Measurements from ENCODE around the gene CEND1.
A peak's percentile ranks its signal among the peaks of the same experiment; 100 is the strongest.

The CEND1 gene

DNA sequence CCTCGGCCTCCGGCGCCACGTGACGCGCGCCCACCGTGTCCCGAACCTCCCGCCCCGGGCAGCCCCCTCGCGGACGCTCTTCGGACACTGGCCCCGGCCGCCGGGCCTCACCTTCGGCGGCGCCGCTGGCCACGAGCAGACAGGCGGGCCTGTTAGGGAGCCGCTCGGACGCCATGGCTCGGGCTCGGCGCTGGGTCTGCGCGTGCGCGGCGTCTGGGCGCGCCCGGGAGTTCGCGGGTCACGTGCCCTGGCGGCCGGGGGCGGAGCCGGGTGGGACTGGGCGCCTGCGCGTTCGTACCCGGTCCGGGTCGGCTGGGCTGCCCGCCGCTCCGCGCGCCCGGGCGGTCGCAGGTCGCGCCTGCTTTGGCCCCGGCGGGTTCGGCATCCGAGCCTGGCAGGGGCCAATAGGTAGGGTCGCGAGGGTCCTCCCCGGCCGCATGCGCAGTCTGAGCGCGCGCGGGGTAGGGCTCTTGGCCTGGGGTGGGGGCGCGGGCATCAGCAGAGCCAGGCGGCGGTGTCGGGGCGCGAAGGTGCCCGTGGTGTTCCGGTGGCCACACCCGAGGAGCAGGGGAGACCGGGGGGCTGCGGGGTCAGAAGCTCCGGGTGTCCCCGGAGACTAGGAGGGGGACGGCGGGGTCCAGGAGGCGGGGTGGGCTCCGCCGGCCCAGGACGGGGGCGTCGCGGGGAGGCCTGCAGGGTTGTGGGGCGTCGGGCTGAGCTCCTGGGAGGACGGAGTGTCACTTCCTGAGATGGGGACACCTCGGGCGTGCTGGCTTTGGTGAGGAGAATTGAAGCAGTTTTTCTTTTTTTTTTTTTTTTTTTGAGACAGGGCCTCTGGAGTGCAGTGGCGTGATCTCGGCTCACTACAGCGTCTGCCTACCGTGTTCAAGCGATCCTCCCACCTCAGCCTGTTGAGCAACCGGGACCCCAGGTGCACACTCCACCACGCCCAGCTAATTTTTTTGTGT is 12.3 kb downstream of the CEND1 start, which contains the start of gene GATD1:
Gene GATD1 (minus strand): TSS at position 200 of the 968 bp plus-strand sequence. CDS start 25 bp downstream, at position 175.
- peak; percentile 85 for DNase-seq

DNA sequence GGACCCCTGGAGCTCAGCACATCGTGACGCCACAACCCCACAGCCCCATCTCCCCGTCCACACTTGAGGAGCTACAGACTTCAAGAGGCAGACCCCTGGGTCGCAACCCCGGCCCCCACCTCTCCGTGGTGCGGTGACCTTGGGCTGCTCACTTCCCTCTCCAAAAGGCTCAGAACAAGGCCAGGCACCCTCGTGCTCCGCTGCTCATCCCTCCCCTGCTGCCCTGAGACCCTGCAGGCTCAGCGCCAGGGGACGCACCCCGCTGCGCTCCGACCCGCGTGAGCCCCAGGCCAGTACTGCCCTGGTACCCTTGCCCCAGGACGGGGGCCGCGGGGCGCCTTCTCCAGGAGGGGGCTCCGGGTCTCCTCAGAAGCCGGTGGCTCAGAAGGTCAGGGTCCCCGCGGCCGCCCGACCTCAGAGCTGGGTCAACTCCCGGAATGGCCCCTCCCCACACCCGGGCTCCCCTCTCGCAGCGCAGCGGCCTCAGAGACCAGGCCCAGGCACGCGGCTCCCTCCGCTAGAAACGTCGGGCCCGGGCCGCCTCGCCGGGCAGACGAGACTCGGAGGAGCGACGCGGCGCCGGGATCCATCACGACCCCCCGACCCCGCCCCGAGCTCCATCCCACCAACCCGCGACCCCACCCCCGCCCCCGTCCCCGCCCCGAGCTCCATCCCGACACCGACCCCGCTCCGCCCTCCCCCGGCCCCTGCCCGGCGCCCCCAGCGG is 13.2 kb downstream of the CEND1 start:
- DNase-seq: peak; percentile 32

DNA sequence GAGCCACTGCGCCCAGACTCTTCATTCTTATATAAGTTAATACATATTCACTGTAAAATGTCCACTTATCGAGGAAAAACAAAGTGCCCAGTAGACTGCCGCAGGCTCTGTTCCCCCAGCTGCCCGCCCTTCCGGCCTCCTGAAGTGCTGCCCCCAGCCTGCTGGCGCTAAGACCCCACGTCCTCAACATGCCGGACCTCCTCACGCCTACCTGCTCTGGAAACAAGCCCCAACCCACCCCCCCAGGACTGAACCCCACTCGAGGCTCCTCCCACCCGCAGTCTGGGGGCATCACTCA is 13.7 kb downstream of the CEND1 start:
- no peak for DNase-seq

DNA sequence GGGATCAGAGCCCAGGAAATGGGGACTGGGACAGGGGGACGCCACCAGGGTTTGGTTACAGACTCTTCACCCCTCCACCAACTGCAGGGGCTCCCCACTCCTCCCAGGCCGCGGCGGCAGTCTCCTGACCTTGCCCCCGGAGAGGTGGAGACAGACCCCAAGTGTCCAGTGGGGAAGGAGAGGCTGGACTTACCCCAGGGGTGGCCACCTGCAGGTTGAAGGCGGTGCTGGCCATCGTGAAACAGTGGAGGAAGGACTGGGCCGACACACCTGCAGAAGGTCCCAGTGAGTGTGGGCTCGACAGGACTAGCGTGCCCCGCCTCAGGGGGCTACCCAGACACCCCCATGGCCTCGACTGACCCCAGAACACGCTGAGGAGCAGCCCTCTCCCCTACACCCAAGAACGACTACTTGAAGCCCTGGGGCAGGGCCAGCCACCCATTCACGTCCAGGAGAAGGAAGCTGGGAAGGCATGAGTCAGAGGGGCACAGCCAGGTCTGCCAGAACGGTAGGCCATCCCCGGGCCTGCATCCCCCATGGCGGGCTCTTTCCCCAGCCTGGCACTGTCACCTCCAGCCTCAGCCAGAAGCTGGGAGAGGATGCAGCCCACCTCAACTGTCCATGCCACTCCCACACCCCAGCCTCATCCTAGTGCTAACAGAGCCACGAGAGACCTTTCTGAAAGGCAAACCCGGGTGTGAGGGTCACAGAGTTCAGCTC is 14.9 kb downstream of the CEND1 start:
- no peak for DNase-seq

DNA sequence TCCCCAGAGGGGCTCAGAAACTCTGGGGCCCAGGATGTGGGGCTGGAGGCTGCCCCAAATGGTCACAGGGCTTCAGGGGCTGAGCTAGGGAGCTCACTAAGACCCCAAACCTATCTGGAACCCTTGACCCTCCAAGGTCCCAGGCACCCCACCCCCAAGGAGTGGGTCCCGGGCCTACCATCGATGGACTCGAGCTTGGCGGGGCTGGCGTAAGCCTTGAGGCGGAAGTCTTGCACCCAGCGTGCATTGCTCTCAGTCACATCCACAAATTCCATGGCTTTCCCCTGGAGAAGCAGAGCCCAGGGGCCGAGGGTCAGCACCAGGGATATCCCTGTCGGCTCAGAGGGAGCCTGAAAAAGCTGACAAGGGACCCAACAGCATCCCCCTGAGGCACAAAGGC is 16.1 kb downstream of the CEND1 start:
- DNase-seq: no peak

DNA sequence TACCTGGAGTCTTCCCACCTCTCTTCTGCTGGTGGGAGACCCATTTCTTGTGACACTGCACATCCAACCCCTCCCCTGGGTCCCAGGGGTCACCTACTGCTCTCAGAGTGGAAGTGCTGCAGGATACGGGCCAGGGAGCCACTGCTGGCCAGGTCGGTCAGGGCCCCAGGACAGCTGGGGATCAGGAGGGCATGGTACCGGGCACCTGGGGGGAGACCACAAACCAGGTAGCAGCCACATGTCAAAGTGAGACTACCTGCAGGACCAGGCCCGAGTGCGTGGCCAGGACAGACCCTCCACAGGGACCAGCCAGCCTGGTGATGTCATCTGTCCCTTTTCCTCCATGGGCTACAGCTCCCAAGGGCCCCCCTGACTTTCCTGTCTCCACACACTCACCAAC is 16.5 kb downstream of the CEND1 start:
- DNase-seq: no peak

DNA sequence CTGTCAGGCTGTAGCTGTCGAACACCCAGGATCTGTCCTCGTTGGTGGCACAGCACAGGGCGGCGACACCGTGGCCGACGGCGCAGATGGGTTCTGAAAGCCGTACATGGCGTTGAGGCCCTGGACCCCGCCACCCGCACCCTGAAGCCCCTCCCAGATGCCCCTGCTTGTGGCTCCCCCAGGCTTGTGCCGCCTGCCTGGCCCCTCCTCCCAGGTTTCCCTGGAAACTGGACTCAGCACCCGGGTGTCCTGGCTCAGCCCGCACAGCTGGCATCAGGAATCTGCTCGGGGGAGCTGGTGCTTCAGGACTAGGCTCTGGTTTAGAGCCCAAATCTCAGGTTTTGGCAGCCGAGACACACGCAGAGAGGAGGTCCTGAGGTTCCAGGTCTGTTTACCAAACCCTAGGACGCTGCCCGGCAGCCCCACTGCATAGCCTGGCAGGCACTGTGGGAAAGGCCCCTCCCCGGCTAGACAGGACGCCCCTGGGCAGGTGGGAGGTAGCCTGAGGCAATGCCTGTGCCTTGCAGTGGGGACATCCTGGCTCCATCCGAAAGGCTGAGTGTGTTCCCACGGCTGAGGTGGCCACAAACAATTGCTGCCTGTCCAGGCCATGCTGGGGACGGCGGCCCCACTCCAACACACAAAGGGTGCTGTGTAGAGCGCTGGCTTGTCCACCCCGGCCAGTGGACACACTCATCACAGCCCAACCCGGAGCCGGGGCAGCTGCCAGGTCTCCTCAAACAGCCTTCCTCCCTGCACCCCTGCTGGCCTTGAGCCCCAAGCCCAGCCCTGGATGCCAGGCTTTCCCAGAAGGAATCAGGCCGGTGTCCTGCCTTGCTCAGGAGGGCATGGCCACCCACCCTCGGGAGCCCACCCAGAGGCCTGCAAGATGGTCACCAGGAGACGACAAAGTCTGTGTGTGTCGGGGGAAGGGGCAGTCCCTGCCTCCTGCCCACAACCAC is 17.2 kb downstream of the CEND1 start:
- DNase-seq: no peak

DNA sequence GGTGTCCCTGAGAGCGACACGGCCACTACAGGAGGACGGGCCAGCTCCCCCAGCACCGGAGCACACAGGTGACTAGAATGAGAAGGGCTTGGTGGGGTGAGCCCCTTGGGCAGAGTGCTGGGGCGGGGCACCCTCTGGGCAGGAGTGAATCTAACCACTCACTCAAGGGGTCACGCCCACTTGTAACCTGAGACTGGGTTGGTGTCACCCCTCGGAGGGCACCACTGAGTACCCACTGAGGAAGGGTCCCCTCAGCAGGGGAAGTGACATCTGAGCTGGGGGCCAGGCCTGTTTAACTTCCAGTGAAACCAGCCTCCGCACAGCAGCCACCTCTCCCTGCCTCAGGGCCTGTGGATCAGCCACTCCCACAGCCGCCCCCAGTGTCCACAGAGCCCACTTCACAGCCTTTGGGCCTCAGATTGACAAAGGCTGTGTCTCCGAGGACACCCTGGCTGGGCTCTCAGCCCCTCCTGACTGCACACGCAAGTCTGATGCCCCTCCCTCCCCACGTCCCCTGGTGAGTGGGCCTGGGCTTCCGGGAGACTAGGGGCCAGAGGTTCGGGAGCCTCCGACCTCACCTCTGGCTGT is 18.2 kb downstream of the CEND1 start:
- DNase-seq: no peak

DNA sequence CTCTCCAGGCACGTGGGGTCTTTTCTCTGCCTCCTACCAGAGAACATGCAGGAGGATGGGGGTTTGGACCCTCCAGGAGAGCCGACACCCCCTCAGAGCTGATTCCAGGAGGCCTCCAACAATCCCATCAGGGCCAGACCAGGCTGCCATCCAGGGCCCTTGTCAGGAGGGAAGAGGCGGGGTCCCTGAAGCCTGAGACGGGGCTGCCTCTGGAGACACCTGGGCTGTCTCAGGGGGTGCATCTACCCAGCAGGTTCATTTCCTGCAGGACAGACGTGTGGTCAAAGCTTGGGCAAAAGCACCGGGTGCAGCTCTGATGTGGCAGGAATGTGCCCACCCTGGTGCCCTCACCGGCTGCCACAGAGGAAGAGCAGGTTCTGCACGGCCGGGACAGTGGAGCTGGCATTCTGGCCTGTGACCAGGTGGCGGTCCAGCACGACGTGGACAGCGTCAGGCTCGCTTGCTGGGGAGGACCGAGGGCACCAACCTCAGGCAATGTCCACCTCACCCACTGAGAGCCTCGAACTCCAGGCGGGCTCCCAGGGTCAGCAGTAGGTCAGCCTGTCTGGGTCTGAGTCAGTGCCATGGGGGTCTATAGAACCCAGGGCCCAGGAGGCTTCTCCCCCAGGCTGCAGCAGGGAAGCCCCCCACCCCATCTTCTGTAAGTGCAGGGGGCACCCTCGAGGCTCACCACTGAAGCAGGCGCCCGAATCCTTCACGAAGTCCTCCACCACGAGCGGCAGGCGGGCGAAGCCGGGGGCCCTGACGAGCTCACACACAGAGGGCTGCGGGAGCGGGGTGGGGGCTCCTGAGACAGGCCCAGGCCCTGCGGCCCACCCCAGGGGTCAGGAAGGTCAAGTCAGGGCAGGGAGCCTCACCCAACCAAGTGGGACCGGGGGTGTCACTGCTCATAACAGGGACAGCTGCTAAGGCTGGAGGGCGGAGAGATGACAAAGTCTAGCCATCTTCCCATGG is 19.0 kb downstream of the CEND1 start:
- no peak for DNase-seq

DNA sequence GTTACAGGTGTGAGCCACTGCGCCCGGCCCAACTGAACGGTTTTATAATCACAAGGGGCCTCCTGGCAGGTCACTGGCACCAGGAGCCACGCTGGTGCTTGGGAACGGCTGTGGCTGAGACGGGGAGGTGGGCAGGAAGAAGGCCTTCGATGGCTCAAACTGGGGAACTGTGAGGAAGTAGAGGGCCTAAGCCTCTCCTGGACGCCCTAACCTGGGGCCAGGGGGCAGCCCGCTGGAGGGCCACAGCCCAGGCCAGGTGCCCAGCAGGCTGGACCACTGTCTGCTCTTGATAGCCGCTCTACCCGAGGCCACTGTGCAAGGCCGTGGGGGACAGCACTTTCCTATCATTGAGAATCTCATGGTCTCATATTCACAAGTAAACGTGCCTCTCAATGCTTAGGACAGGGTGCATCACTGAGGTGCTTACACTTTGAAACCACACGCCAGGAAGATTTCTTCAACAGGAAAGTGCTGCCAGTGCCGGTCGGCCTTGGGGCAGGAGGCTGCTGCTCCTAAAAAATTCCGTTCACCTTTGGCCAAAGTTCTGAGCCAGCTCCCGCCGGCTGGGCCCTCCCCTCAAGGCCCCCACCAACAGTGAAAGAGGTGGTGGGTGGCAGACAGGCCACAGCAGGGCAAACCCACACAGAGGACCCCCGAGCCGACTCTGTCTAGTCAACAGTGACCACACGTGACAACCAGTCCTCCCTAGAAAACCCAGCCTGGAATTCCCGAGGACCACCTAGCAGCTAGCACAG is 19.8 kb downstream of the CEND1 start:
- DNase-seq: no peak

DNA sequence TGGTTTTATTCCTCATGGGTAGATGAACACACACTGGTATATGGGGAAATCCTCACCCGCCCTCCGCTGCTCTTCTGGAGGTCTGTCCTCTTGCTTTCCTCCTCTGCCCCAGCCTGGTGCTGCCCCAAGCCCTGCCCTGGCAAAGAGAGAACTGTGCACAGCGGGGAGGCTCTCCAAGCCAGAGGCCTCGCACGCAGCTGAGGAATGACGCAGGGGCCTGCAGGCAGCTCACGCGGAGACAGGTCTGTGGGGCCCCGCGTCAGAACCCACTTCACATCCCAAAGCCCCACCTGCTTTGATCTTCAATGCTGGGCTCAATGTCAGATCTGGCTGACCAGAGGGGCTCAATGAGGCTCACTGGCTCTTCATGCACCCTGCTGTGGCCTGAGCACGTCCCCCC is 22.7 kb downstream of the CEND1 start:
- no peak for DNase-seq

DNA sequence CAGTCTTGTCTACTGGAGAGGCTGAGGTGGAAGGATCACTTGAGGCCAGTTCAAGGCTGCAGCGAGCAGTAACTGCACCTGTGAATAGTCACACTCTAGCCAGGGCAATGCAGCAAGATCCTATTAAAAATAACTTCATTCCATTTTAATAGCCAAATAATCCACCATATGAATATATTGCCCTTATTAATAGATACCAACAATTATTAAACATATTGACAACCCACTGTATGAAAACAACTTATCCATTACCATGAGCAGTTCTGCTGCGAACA is 23.0 kb downstream of the CEND1 start:
- DNase-seq: no peak

DNA sequence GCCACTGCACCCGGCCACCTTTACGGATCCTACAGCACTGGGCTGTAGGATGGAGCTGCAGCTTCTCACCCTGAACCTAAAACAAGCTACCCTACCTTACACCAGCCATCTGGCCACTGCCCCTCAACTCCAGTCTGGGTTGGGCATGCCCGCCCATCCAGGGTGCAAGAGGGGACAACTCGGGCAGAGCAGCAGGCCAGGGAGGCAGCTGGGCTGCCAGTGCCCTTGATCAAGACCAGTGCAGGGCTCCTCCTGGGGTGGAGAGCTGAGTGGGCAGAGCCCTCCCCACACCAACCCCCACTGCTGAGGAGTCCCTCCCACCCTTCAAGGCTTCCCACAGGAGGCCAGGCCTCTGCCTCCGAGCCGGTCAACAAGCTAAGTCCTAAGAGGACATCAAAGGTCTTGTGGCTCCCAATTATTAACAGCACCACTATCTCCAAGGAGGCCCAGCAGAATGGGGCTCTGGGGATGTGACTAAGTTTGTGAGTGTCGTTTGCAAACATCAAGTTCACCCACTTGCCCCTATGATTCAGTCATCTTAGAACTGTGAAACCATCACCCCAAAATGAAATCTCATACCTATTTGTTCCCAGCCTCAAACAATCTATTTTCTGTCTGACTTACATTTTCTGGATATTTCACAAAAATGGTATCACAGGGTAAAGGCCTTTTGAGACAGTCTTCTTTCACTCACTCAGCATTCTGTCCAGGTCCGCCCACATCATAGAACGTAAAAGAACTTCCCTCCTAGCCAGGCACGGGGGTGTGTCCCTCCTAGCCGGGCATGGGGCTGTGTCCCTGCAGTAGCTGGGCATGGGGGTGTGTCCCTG is 23.6 kb downstream of the CEND1 start:
- no peak for DNase-seq

DNA sequence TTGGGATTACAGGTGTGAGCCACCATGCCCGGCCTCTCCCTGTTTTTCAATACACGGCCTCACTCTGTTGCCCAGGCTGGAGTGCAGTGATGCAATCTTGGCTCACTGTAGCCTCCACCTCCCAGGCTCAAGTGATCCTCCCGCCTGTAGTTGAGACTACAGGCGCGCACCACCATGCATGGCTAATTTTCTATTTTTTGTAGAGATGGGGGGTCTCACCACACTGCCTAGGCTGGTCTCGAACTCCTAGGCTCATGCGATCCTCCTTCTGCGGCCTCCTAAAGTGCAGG is 24.1 kb downstream of the CEND1 start:
- no peak for DNase-seq

DNA sequence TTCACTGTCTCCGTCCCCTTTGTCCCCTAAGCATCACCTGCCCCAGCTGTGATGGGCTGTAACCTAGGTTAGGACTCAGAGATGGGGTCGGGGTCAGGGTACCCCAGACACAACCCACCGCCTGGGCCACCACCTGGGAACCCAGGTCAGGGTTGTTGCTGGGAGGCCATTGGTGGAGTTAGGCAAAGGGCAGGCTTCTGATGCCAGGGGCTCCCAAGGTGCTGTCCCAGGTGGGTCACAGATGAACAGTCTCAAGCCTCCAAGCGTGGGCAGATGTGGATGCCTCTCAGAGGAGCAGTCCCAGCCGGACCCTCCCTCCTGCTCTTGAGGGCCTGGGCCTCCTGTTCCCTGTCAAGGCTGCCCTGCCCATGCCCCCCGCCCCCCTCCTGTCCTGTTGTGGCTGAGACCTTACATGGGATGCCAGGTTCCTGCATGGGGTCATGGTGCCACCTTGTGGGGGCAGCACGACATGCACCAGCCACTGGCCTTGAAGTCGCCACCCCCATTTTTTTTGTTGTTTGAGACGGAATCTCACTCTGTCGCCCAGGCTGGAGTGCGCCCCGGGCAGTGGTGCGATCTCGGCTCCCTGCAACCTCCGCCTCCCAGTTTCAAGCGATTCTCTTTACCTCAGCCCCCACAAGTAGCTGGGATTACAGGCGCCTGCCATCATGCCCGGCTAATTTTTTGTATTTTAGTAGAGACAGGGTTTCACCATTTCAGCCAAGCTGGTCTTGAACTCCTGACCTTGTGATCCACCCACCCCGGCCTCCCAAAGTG is 24.7 kb downstream of the CEND1 start:
- DNase-seq: peak; percentile 50

DNA sequence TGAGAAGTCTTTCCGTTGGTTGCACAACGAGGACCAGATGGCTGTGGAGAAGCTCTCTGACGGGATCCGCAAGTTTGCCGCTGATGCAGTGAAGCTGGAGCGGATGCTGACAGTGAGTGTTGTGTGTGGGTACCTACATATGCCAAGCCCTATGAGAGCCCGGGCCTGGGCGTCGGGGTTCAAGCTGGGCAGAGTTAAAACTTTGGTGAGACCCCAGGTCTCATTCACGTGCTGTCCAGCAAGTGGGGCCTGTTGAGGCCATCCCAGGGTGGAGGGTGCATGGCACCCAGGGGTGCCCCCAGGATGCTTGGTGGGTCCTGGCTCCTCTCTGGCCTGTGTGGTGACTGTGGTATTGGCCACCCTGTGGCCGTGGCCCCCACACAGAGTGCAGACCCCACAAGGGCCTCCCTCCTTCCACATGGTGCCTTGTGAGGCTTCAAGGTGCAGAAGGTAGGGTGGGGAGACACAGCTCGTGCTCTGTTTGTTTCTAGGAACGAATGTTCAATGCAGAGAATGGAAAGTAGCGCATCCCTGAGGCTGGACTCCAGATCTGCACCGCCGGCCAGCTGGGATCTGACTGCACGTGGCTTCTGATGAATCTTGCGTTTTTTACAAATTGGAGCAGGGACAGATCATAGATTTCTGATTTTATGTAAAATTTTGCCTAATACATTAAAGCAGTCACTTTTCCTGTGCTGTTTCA is 25.4 kb downstream of the CEND1 start:
- no peak for DNase-seq

DNA sequence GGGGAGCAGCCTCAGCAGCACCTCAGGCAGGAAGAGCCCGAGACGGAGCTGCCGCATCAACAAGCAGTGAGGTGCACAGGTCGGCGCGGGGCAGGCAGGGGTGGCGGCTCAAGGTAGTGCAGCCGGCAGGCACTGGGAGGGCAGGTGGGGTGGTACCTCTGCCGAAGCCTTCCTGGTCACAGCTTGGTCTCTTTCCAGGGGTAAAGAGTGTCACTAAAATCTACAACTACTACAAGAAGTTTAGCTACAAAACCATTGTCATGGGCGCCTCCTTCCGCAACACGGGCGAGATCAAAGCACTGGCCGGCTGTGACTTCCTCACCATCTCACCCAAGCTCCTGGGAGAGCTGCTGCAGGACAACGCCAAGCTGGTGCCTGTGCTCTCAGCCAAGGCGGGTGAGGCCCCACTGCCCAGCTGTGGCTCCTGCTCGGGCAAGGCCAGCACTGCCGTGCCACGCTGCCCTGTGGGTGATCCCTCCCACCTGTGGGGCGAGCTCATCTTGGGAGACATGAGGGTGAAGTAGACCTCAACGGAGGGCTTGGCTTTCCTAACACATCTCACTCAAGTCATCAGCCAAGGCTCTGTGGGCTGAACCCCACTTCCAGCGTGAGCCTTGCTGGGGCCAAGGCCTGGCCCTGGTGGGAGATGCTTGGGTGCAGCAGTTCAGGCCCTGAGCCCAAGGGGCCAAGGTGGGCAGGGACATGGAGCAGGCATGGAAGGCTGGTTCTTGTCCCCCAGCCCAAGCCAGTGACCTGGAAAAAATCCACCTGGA is 26.2 kb downstream of the CEND1 start:
- DNase-seq: no peak

All from fibroblast of skin of right biceps (primary cell).